ENCODE measurements around the gene NEK1. TPM values are rescaled to one million over a fixed set of nuclear protein-coding genes. Genes with fewer than 3 reads are reported as not detected.

NEK1 gene
- total and polyA plus RNA-seq, 2 of the 13 experiments (the other 11 are each of a cell fraction or from before 2014, with no cell fraction given) = 2.9 to 5.4 TPM

GRCh38 chr4:169400832-169401231, 211.6 kb downstream of the NEK1 start:
- H3K4me2 ChIP-seq (ENCODE audit: low read depth, low read length) = no peak overlapping the region
- H2AFZ ChIP-seq (ENCODE audit: low read length) = no peak overlapping the region
- no peak for TF ChIP-seq ZFP37 (CRISPR knock-in tag; IDR thresholded peaks at IDR 0.05; ENCODE audit: borderline replicate concordance)
- no peak for TF ChIP-seq ZIK1 (CRISPR knock-in tag; IDR thresholded peaks at IDR 0.05; ENCODE audit: borderline replicate concordance, low read depth)
- TF ChIP-seq ZNF556 (CRISPR knock-in tag; IDR thresholded peaks at IDR 0.05; ENCODE audit: borderline replicate concordance) = no peak
- no peak for TF ChIP-seq ADNP (CRISPR knock-in tag; IDR thresholded peaks at IDR 0.05)
- no peak for TF ChIP-seq ZBTB34 (CRISPR knock-in tag; IDR thresholded peaks at IDR 0.05)
- TF ChIP-seq ZBTB8A (CRISPR knock-in tag; IDR thresholded peaks at IDR 0.05; ENCODE audit: borderline replicate concordance, low read depth) = no peak
- no peak for TF ChIP-seq CAMTA2 (CRISPR knock-in tag; IDR thresholded peaks at IDR 0.05; ENCODE audit: borderline replicate concordance)
- TF ChIP-seq ZNF790 (CRISPR knock-in tag; IDR thresholded peaks at IDR 0.05; ENCODE audit: borderline replicate concordance) = no peak
- TF ChIP-seq CBX1 (IDR thresholded peaks at IDR 0.05; ENCODE audit: low read depth) = no peak
- no peak for TF ChIP-seq ZBTB43 (CRISPR knock-in tag; conservative IDR thresholded peaks at IDR 0.05)
- H3K36me3 ChIP-seq (replicated peaks in 1 of 2; ENCODE audit: control insufficient read depth in 1 of 2, insufficient read depth in 2 of 2, low read length in 2 of 2) = 0 out of 5 replicates have a peak, but pooled peaks cover 0 to 2% of the 10 kb centered on the region in 2 experiments
- no peaks in the 10 kb centered on the region for H3K79me2 ChIP-seq (ENCODE audit: insufficient read depth, low read length)
- DNase-seq (ENCODE audit: low spot score) (no peak), ATAC-seq (no peak), FAIRE-seq (no peak)
- no TSS peak for BruUV-seq (replicated peaks)
- H3K4me1 ChIP-seq (ENCODE audit: insufficient read depth, low read length) = no peaks in the 10 kb centered on the region
- intact Hi-C loops (cut with micrococcal nuclease; ENCODE audit: unreplicated experiment) = no loop called here
- CTCF ChIA-PET (ENCODE audit: low intra/inter-chr PET ratio, low total read pairs) = no interaction called here
- H3K9ac ChIP-seq (ENCODE audit: insufficient read depth, low read depth, low read length) = no peak overlapping the region
- no peak overlapping the region for H3K4me3 ChIP-seq (replicated peaks in 1 of 3; ENCODE audit: insufficient read depth in 1 of 3, low read depth in 2 of 3, low read length in 3 of 3)
- no peak overlapping the region for H3K27ac ChIP-seq (ENCODE audit: extremely low read length, insufficient read depth, low read length)
- H3K27me3 ChIP-seq (ENCODE audit: control insufficient read depth in 1 of 2, insufficient read depth in 2 of 2, low read length in 2 of 2) = no peaks in the 10 kb centered on the region
- H3K9me3 ChIP-seq (ENCODE audit: low read length) = no peaks in the 10 kb centered on the region
- POLR2A ChIA-PET = no interaction called here
- H4K20me1 ChIP-seq (ENCODE audit: insufficient read depth, low read length) = no peaks in the 10 kb centered on the region
- 62% methylated on average over 3 of the region's 3 CpGs for WGBS (ENCODE audit: low lambda C conversion rate)
- in situ Hi-C loops (cut with HindIII; ENCODE audit: extremely low pct_ligation_motif_present, low pct_unique_long_range_greater_than_20kb) = no loop called here

All from HepG2 (cell line).